Astrocyte of the hippocampus (primary cell): ENCODE measurements around the gene SAXO2.
"Not testable (repeated sequence)": the region's sequence is repeated elsewhere in the genome, so short reads cannot be mapped to it uniquely, and the experiment has no call there.

Source experiments
- DNase-seq: peaks from one replicate; pipeline ENCODE4 v3.0.0; 2011; ENCODE audit warnings: low read depth, low spot score

SAXO2 gene

DNA sequence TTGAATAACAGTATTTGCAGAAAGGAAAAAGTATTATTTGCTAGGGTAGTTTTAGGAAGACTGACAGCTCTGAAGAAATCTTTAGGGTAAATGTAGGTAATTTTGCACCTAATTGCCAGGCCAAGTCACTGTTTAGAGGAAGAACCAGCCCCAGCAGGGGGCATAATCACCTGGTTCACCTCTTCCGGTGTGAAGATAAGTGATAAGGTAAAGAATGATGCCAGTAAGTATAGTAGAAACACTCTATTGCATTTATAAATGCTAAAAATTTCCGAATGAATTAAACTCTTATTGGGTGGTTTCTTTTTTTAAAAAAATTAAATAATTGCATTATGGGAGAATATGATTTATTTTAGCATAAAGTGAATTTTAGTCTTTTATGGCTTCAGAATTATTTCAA, 21.8 kb downstream of the SAXO2 start:
- DNase-seq: not testable (repeated sequence)

DNA sequence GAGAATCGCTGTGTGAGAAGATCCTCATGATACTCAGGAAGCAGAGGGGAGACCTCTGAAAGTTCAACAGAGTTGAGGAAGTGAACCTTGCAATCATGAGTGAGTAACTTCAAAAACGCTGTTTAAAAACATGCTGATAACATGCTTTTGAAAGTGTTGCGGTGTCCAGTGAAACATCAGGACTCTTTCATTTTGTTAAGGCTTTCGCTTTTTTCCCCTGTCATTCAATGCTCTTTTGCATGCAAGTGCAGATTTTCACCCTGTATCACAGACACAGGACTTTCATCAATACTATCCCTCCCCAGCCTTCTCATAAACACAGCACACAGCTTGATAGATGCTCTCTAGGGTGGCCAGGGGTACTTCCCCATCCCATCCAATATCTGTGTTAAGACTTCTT, 23.9 kb downstream of the SAXO2 start:
- not testable (repeated sequence) for DNase-seq

DNA sequence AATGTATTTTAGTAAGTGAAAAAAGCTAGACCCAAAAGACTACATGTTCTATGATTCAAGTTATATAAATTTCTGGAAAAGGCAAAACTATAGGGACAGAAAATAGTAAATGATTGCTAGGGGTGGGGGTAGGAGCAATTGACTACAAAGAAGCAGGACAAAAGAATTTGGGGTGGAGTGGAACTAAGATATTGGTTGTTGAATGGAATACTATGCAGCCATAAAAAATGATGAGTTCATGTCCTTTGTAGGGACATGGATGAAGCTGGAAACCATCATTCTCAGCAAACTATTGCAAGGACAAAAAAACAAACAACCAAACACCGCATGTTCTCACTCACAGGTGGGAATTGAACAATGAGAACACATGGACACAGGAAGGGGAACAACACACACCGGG, 25.6 kb downstream of the SAXO2 start:
- DNase-seq: not testable (repeated sequence)

GRCh38 chr15:82292271-82292670, 29.7 kb downstream of the SAXO2 start:
- DNase-seq: no peak

DNA sequence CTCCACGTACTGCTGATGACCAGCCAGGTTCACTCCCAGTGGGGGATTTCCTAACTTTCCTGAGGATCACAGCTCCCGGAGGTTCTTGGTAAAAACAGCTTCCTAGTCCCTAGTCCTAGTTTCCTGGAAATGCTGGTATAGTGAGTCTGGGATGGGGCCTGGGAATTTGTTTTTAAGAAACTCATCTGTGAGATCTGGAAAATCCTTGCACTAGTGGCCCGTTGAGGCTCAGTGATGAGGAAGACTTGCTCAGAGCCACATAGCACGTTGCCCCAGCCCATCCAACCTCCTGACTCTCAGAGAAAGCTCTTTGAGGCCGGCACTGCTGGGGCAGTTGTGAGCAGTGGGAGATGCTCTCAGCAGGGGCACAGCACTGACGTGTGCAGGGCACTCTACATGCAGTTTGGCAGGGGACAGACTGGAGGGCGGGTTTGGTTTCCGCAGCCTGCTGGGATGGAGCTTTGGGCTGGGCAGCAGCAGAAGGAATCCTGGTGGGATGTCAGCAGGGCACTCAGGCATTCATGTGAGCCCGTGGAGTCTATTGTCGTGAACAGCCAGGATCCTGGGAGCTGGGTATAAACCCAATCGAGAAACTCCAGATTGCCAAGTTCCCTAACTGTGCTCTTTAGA, 31.6 kb downstream of the SAXO2 start:
- no peak for DNase-seq

DNA sequence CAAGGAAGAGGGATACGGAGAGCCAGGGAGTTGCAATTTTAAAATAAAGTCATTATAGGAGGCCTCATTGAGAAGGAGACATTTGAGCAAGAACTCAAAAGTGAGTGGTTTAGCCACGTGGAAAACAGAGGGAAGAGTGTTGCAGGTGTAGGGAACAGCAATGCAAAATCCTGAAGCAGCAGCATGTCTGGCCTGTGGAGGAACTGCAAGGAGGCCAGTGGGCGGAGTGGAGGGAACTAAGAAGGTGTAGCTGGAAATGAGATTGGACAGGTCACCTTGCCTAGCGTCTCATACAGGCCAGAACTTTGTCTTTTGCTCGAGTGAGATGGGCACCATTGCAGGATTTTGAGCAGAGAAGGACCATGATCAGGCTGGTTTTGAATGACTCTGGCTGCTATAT, 34.9 kb downstream of the SAXO2 start:
- no peak for DNase-seq

GRCh38 chr15:82298032-82298431, 35.4 kb downstream of the SAXO2 start:
- no peak for DNase-seq

- DNase-seq: peak; percentile 27
Observed at GRCh38 chr15:82298520-82298919, 35.9 kb downstream of the SAXO2 start.

- not testable (repeated sequence) for DNase-seq
Observed at GRCh38 chr15:82299511-82299914, 36.9 kb downstream of the SAXO2 start.

GRCh38 chr15:82300326-82300725, 37.7 kb downstream of the SAXO2 start:
- DNase-seq: not testable (repeated sequence)

DNA sequence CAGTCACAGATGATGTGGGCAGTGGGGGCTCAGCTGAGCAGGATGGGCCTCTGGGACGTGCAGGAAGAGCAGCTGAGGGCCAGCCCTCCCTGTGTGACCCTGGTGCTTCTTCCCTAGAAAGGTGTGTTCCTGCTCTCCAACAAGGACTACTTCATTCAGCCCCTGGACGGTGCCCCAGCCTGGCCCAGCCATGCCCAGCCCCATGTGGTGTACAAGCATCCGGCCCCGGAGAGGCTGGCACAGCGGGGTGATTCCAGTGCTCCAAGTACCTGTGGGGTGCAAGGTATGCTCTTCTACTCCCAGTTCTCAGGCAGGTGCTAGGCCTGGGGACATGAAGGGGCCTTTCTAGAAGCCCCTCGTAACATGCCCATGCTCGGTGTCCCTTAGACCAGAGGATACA, 38.3 kb downstream of the SAXO2 start:
- no peak for DNase-seq

DNA sequence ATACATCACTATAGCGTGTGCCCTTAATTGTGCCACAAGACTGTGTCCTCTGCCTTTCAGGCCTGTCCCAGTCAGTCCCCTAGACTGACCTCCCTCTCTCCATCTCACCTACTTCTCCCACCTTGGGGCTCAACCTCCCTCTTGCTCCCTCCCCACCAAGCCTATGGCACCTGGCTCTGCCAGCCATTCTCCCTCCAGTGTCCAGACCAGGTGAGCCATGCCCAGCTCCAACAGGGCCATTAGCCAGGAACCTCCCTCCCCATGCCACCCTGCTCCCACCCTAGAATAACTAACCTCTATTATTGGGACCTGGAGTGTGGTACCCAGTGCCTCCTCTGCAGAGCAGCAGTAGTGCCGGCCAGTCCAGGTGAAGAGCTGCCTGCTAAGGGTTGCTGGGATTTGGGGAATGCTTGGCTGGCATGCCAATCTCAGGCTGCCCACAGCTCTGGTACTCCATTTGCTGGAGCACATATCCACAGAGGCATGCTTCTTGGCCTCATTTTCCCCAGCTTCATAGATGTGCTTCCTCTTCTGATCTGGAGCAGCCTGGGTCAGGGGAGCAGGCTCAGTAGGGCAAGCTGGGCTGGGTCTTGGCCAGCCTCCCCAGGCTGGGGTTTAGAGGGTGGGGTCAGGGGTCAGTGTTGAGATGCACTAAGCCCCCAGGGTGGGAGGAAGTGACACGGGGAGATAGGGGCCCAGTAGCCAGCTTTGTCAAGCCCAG, 38.8 kb downstream of the SAXO2 start:
- DNase-seq: no peak

DNA sequence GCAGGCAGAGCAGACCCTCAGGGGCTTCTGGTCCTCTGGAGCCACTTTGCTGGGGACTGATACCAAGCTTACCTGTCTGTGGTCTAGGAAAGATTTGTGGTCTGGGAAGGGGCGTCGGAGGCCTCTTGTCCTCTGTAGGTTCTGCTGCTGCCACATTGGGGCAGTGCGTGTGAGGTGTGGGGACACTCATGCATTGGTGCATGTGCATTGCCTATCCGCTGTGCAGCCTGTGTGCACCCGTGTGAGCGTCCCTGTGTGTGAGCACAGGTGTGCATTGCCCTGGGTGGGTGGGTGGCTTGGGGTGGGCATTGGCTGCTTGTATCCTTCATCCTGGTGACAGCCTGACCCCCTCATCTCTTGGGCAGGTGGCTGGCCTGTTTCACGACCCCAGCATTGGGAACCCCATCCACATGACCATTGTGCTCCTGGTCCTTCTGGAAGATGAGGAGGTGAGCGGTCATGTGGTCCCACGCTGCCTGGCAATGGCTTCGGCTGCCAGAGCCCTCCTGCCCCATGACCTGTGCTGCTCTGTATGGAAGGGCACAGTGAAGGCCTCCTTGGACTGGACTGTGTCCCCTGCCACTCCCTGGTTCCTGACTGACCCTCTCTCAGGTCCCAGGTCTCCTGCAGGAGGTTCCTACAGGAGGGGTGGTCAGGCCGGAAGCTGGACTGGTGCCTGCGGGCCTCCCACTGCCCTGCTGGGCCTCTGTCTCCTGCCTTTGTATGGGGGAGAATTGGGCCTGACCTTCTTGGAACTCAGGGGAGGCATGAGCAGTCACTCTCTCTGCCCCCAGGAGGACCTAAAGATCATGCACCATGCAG, 41.5 kb downstream of the SAXO2 start:
- no peak for DNase-seq

DNA sequence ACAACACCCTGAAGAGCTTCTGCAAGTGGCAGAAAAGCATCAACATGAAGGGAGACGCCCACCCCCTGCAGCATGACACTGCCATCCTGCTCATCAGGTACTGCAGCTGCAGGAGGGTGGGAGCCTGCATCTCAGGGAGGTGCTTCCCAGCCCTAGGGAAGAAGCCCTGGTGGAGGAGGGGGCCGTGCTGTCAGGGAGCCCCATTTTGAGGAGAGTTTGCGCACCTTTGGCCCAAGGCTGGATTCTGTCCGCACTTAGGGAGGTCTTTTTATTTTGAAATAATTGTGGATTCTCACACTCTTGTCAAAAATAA, 42.1 kb downstream of the SAXO2 start:
- no peak for DNase-seq

- DNase-seq: no peak
Observed at GRCh38 chr15:82305621-82306048, 43.0 kb downstream of the SAXO2 start.

DNA sequence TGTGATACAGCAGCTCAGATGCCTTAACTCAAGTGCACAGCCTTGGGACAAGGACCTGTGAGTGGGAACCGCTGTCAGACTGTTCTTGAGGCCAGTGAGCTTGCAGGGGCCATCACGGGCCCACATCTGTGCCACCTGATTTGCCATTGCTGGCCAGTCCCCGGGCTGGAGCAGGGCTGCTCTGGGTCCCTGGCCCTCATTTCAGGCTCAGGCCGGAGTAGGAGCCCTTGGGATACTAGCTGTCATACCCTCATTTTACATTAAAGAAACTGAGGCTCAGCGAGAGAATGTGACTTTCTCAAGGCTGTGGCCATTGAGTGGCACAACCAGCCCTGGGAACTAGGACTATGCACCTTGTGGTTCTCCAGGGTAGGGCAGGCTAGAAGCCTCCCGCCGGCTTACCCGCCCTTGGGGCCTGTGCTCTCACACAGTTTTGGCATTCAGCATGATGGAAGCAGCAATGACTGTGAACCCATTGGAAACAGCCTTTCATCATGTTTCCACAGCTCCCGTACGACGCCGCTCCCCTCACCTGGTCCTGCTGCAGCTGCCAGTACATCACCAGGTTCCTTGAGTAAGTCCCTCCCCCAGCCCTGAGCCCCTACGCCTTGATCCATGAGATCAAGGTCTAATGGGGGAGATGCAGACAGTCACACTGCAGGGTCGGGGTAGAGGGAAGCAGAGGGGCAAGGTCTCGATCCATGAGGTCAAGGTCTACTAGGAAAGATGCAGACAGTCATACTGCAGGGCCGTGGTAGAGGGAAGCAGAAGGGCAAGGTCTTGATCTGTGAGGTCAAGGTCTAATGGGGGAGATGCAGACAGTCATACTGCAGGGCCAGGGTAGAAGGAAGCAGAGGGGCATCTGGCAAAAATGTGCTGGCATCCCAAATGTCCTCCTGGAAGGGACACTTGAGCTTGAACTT, 44.4 kb downstream of the SAXO2 start:
- DNase-seq: no peak

DNA sequence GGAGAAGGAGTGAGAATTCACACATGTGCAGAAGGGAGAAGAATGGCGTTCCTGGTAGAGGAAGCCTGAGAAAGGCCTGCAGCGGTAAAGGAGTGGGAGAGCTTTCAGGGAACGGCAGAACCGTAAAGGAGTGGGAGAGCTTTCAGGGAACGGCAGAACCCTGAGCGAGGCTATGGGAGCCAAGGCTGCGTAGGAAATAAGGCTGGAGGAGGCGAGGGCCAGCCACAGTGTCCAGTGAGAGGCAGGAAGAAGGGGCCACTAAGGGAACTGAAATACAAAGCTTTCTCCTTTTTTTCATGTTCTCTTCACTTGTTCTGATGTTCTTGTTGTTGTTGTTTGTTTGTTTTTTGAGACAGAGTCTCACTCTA, 45.1 kb downstream of the SAXO2 start:
- DNase-seq: no peak

- DNase-seq: no peak
Observed at GRCh38 chr15:82309802-82310201, 47.2 kb downstream of the SAXO2 start.

DNA sequence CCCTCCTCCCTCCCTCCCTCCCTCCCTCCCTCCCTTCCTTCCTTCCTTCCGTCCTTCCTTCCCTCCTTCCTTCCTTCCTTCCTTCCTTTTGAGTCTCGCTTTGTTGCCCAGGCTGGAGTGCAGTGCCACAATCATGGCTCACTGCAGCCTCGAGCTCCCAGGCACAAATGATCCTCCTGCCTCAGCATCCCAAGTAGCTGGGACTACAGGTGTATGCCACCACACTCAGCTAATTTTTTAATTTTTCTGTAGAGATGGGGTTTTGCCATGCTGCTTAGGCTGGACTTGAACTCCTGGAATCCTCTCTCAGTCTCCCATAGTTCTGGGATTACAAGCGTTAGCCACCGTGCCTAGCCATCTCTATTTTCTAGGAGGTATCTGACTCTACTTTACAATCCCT, 48.7 kb downstream of the SAXO2 start:
- not testable (repeated sequence) for DNase-seq

- no peak for DNase-seq
Observed at GRCh38 chr15:82312586-82313349, 50.1 kb downstream of the SAXO2 start.

- no peak for DNase-seq
Observed at GRCh38 chr15:82313446-82313845, 50.8 kb downstream of the SAXO2 start.
